ENCODE data around the gene MOCOS.

MOCOS gene

DNA sequence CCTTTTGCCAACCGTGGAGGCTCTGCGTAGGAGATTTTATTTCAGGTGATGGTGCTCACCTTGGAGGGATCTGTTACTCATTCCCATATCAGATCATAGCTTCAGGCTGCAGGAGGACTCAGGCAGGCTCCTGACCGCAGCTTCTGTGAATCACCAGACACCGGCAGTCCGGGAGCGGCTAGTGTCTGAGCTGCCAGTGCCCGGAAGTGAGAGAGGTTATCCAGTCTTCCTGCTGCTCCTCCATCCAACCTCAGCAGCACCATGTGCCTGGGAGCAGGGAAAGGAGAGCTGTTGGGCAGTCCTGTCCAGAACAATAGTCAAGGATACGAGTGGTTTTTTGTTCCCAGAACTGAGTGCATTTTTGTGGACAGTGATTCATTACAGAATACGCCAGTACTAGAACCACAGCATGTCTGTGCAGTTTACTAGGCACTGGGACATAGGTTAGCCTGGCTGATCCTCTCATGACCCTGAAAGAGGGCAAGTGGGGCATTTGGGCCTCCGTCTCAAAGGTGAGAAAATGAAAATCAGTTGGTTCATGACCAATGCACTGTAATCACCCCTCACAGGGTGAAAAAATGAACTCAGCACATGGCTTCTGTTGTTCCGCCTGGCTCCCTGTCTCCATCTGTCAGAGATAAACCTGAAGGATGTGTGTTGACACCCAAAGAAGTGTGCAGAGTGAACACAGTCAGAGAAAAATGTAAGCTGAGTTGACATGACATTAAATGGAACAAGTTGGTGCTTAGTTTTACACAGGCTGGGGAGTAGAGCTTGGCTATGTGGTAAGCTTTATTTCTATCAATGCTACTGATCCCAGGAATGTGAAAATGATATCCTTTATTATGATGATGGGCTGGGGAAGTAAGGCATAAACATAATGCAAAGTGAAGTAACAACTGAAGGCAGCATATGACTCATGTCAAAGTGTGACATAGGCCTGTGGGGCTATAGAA, 122.4 kb downstream of the MOCOS start:
- DNase-seq: no peak

DNA sequence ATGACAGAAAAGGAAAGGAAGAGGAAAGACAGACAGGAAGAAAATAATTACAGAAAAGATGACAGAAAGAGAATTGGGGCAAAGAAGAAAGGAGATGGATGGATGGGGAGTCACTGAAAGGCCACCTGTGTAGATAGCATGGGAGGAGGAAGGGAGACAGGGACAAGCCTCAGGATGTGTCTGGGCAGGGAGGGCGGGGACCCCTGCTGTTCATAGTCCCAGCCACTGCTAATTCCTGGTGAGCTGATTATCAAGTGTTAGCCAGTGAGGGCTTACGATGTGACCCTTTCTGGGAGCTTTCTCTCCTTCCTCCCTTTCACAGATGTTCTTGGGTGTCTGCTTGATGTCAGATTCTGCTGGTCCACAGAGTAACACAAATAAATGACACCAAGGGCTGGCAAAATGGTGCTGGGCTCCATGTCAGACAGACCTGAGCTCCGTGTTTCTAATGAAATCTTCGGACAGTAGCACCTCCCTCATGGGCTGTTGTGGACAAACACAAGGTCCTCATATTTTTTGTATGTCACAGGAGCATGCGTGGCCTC, 123.8 kb downstream of the MOCOS start:
- no peak for DNase-seq

DNA sequence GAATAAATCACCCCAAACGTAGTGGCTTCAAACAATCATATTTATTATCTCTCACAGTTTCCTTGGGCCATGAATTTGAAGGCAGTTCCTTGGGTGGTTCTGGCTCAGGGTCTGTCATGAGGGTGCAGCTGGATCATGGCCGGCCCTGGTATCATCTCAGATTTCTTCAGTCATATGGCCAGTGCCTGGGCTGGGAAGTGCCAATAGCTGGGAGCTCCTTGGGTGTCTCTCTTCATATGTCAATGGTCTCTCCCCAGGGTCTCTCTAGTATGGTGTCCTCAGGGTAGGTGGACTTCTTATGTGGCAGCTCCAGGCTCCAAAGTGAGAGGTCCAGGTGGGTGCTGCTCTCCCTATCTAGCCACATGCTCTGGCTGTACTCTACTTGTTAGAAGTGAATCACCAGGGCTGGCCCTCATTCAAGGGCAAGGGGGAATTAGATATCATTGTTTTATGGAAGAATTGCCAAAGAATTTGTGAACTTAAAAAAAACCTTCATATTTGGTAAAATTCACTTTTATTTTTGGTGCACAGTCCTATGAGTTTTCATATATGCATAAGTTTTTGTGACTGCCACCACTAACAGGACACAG, 125.6 kb downstream of the MOCOS start:
- DNase-seq: no peak

DNA sequence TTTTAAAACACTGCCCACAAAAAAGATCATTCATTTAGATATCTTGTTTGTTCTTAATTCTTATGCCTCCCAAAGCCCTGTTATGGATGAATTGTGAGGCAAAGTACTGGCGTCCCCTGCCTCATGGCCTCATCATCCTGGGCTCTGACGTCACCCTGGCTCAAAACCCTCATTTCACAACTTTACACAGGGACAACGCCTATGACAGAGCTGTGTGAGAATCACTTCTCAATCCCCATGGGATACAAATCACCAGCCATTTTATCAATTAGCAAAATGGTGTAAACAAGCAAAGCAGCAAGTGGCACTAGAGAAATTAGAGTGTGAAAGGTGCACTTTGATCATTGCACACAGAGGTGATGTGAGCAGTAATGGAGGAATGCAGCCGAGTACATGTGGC, 126.8 kb downstream of the MOCOS start:
- DNase-seq: no peak

DNA sequence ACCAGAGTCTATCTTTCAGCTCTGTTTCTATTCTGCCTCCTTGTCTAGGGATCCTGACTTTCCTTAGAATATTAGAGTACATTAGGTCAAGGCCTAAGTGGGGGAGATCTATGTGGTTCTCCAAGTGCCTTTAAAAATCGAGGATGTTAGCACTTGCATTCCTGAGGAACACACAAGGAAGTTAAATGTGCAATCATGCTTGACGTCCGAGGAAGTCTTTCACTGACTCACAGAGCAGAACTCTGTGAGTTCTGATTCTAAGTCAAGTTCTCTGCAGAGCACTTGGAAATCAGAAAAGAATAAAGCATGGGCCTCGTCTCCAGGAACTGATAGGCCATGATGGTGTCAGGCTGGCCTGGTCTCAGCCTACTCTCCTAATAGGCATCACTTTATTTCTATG, 127.5 kb downstream of the MOCOS start:
- no peak for DNase-seq

DNA sequence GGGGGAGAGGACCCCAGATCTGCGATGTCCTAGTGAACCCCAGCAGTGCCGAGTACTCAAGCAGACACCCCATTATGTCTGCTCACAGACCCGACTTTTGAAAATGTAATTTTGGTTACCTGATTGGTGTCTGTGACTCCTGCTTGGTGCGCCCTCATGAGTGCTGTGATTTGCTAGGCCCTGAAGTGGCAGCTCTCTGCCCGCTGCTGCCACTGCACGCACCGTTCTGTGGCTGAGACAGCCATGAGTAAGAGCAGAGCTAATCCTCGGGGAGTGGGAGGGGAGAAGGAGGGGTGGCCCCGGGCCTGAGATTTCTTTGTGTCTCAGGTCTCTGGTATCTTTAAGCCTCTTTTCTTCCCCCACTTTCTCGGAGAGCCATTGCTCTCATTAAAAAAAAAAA, 128.4 kb downstream of the MOCOS start:
- no peak for DNase-seq

DNA sequence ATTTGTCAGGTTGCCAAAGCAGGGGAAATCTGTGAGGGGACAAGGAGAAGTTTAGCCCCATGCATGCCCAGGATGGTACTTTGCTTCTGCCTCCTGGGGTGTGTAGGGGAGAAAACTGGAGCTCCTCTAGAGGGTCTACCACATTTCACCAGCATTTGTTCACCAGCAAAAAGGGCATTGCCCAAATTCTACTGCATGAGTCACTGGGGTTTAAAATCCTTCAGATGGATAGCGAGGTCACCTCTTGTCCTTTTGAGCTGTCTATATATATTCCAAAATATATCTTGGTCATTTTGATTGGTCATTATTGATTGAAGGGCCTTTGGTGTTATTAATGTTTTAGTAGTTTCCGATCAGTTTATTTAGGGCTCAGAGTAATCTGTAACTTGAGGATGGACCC, 128.9 kb downstream of the MOCOS start:
- DNase-seq: no peak

All from NCI-H446 (cell line).